ENCODE results near the gene PLEKHG3. TPM values are rescaled to one million over a fixed set of nuclear protein-coding genes. Genes with fewer than 3 reads are reported as not detected.
A peak's percentile ranks its signal among the peaks of the same experiment; 100 is the strongest.

Gene PLEKHG3
- total RNA-seq, 5 donors from 2014 or later (not counting 1 experiment from before 2014, with no cell fraction given): 12.4 to 58.2 (median 27.3) TPM

DNA sequence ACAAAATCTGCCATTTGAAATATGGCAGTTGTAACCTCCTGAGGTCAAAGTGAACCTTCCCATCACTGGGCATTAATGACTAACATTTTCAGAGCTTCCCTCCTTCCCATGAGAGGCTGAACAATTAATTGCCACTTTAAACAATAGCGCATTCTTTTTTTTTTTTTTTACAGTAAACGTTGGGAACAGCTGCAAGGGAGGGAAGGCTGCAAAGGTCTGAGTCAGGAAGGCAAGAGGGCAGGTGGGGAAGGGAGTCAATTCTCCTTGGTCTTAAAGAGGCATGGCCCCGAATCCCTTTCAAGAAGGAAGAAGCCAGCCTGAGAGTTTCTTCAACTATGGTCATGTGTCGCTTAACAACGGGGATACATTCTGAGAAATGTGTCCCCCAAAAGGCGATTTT lies 41.0 kb upstream of the PLEKHG3 start:
- H3K9me3 ChIP-seq: no peaks in the 10 kb centered on the region
- H3K9me3 Mint-ChIP-seq: no peaks in the 10 kb centered on the region
- H3K4me1 ChIP-seq (ENCODE audit: control insufficient read depth in 1 of 2, extremely low read depth in 1 of 2, insufficient read depth in 2 of 2, low read length in 2 of 2): peaks cover 0 to 6% of the 10 kb centered on the region in 2 experiments
- no peak overlapping the region for H3K4me3 Mint-ChIP-seq
- no peak overlapping the region for H3K4me3 ChIP-seq (ENCODE audit: control insufficient read depth in 1 of 2, extremely low read depth in 1 of 2, low read length in 1 of 2)
- no peak for ATAC-seq (replicated peaks in 1 of 4)
- H3K36me3 Mint-ChIP-seq: no peaks in the 10 kb centered on the region
- no peak overlapping the region for H3K27ac Mint-ChIP-seq
- 100% methylated on average over 2 of the region's 6 CpGs for WGBS (ENCODE audit: insufficient coverage)
- DNase-seq: no peak
- no peaks in the 10 kb centered on the region for H3K36me3 ChIP-seq (ENCODE audit: control insufficient read depth in 2 of 2, extremely low read depth in 1 of 2, insufficient read depth in 1 of 2, low read length in 1 of 2)
- H3K4me1 Mint-ChIP-seq: peaks cover 0 to 9% (median 9%) of the 10 kb centered on the region in 3 donors
- ChIA-PET CTCF (interaction anchor here in 1 of 2 donors (0.6 kb wide), 1 partner anchor 229 kb away, joined by 3 read pairs; no protein-coding TSS in a partner anchor), POLR2A (interaction anchor here in 1 of 2 donors (0.6 kb wide), 1 partner anchor 229 kb away, joined by 4 read pairs; no protein-coding TSS in a partner anchor)
- peaks cover 12 to 22% of the 10 kb centered on the region in 2 donors for H3K27me3 Mint-ChIP-seq
- no peak overlapping the region for H3K27ac ChIP-seq (ENCODE audit: low read length)
- peaks cover 0 to 16% of the 10 kb centered on the region in 2 experiments for H3K27me3 ChIP-seq (replicated peaks in 1 of 2; ENCODE audit: control insufficient read depth in 2 of 2, extremely low read depth in 1 of 2, insufficient read depth in 2 of 2, low read length in 1 of 2)

- WGBS (ENCODE audit: insufficient coverage): no CpG with 5 or more reads among the region's 3 CpGs
- Mint-ChIP-seq H3K27ac (peak overlapping the region in 1 of 2 donors; percentile 66), H3K4me3 (no peak overlapping the region), H3K9me3 (peaks cover 0 to 7% (median 0%) of the 10 kb centered on the region in 3 donors), H3K36me3 (no peaks in the 10 kb centered on the region), H3K27me3 (peaks cover 0 to 3% of the 10 kb centered on the region in 2 donors), H3K4me1 (peaks cover 21 to 32% (median 25%) of the 10 kb centered on the region in 3 donors)
- ChIA-PET POLR2A (no interaction called here), CTCF (interaction anchor here (0.6 to 3.9 kb wide), 9 partner anchors 27 to 398 kb away, joined by 3 to 31 read pairs (median 4); no protein-coding TSS in a partner anchor)
- no peaks in the 10 kb centered on the region for H3K27me3 ChIP-seq (replicated peaks in 1 of 2; ENCODE audit: control insufficient read depth in 2 of 2, extremely low read depth in 1 of 2, insufficient read depth in 2 of 2, low read length in 1 of 2)
- peak overlapping the region; percentile 27 for H3K27ac ChIP-seq (ENCODE audit: low read length)
- ATAC-seq (replicated peaks in 1 of 4): peak; percentile 41 to 62 (median 53)
- H3K4me3 ChIP-seq (ENCODE audit: control insufficient read depth in 1 of 2, extremely low read depth in 1 of 2, low read length in 1 of 2): no peak overlapping the region
- peak in 4 of 35 experiments; percentile 4 to 76 (median 16) for DNase-seq
- no peaks in the 10 kb centered on the region for H3K36me3 ChIP-seq (ENCODE audit: control insufficient read depth in 2 of 2, extremely low read depth in 1 of 2, insufficient read depth in 1 of 2, low read length in 1 of 2)
- no peaks in the 10 kb centered on the region for H3K9me3 ChIP-seq
- peaks cover 12 to 30% of the 10 kb centered on the region in 2 experiments for H3K4me1 ChIP-seq (ENCODE audit: control insufficient read depth in 1 of 2, extremely low read depth in 1 of 2, insufficient read depth in 2 of 2, low read length in 2 of 2)
These were observed 32.6 kb upstream of the PLEKHG3 start for GRCh38 chr14:64671591-64671990.

- H3K27ac ChIP-seq (ENCODE audit: low read length): peak overlapping the region; percentile 69
- DNase-seq (no peak), ATAC-seq (replicated peaks in 1 of 4) (no peak)
- H3K9me3 ChIP-seq: no peaks in the 10 kb centered on the region
- ChIA-PET CTCF (interaction anchor here (0.6 to 3.9 kb wide), 5 partner anchors 91 to 265 kb away, joined by 3 to 31 read pairs (median 5); no protein-coding TSS in a partner anchor), POLR2A (interaction anchor here in 1 of 2 donors (0.8 to 1.0 kb wide), 2 partner anchors 20 to 89 kb away, joined by 3 read pairs; no protein-coding TSS in a partner anchor)
- peaks cover 12 to 30% of the 10 kb centered on the region in 2 experiments for H3K4me1 ChIP-seq (ENCODE audit: control insufficient read depth in 1 of 2, extremely low read depth in 1 of 2, insufficient read depth in 2 of 2, low read length in 2 of 2)
- Mint-ChIP-seq H3K27me3 (no peaks in the 10 kb centered on the region), H3K36me3 (no peaks in the 10 kb centered on the region), H3K9me3 (peaks cover 0 to 7% (median 0%) of the 10 kb centered on the region in 3 donors), H3K27ac (peak overlapping the region; percentile 79 to 86), H3K4me1 (peaks cover 21 to 33% (median 25%) of the 10 kb centered on the region in 3 donors), H3K4me3 (no peak overlapping the region)
- WGBS (ENCODE audit: insufficient coverage): no CpG with 5 or more reads among the region's 8 CpGs
- H3K36me3 ChIP-seq (ENCODE audit: control insufficient read depth in 2 of 2, extremely low read depth in 1 of 2, insufficient read depth in 1 of 2, low read length in 1 of 2): no peaks in the 10 kb centered on the region
- no peak overlapping the region for H3K4me3 ChIP-seq (ENCODE audit: control insufficient read depth in 1 of 2, extremely low read depth in 1 of 2, low read length in 1 of 2)
- H3K27me3 ChIP-seq (replicated peaks in 1 of 2; ENCODE audit: control insufficient read depth in 2 of 2, extremely low read depth in 1 of 2, insufficient read depth in 2 of 2, low read length in 1 of 2): peaks cover 0 to 7% of the 10 kb centered on the region in 2 experiments
These were observed 30.9 kb upstream of the PLEKHG3 start for GRCh38 chr14:64673316-64673715.

GRCh38 chr14:64673748-64674147 lies 30.5 kb upstream of the PLEKHG3 start:
- Histone ChIP-seq H3K36me3 (ENCODE audit: control insufficient read depth in 2 of 2, extremely low read depth in 1 of 2, insufficient read depth in 1 of 2, low read length in 1 of 2) (no peaks in the 10 kb centered on the region), H3K4me3 (ENCODE audit: control insufficient read depth in 1 of 2, extremely low read depth in 1 of 2, low read length in 1 of 2) (no peak overlapping the region), H3K9me3 (no peaks in the 10 kb centered on the region), H3K27ac (ENCODE audit: low read length) (peak overlapping the region; percentile 69), H3K27me3 (replicated peaks in 1 of 2; ENCODE audit: control insufficient read depth in 2 of 2, extremely low read depth in 1 of 2, insufficient read depth in 2 of 2, low read length in 1 of 2) (peaks cover 0 to 7% of the 10 kb centered on the region in 2 experiments), H3K4me1 (ENCODE audit: control insufficient read depth in 1 of 2, extremely low read depth in 1 of 2, insufficient read depth in 2 of 2, low read length in 2 of 2) (peaks cover 12 to 30% of the 10 kb centered on the region in 2 experiments)
- peak; percentile 7 to 74 (median 49) for DNase-seq
- Mint-ChIP-seq H3K27me3 (no peaks in the 10 kb centered on the region), H3K27ac (peak overlapping the region; percentile 79 to 86), H3K9me3 (peaks cover 0 to 7% (median 0%) of the 10 kb centered on the region in 3 donors), H3K4me3 (no peak overlapping the region), H3K4me1 (peaks cover 21 to 33% (median 25%) of the 10 kb centered on the region in 3 donors), H3K36me3 (no peaks in the 10 kb centered on the region)
- POLR2A ChIA-PET: no interaction called here
- ATAC-seq (replicated peaks in 1 of 4): peak in 3 of 4 experiments; percentile 67 to 87 (median 69)
- 6% methylated on average over 2 of the region's 6 CpGs for WGBS (ENCODE audit: insufficient coverage)
- CTCF ChIA-PET: interaction anchor here (0.6 to 3.9 kb wide), 8 partner anchors 13 to 265 kb away, joined by 3 to 31 read pairs (median 4); no protein-coding TSS in a partner anchor

DNA sequence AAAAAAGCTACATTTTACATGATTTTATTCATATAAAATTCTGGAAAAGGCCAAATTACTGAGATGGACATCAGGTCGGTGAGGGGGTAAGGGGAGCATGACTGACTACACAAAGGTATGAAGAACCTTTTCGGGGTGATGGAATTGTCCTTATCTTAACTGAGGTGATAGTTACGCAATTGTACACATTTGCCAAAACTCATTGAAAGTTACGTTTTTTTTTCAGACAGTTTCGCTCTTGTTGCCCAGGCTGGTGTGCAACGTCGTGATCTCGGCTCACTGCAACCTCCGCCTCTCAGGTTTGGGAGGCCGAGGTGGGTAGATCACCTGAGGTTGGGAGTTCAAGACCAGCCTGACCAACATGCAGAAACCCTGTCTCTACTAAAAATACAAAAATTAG lies 29.4 kb upstream of the PLEKHG3 start:
- no peak overlapping the region for H3K27ac ChIP-seq (ENCODE audit: low read length)
- H3K9me3 ChIP-seq: no peaks in the 10 kb centered on the region
- H3K36me3 Mint-ChIP-seq: no peaks in the 10 kb centered on the region
- H3K4me3 ChIP-seq (ENCODE audit: control insufficient read depth in 1 of 2, extremely low read depth in 1 of 2, low read length in 1 of 2): no peak overlapping the region
- peaks cover 0 to 7% (median 0%) of the 10 kb centered on the region in 3 donors for H3K9me3 Mint-ChIP-seq
- 96% methylated on average over 7 of the region's 10 CpGs for WGBS (ENCODE audit: insufficient coverage)
- peaks cover 12 to 30% of the 10 kb centered on the region in 2 experiments for H3K4me1 ChIP-seq (ENCODE audit: control insufficient read depth in 1 of 2, extremely low read depth in 1 of 2, insufficient read depth in 2 of 2, low read length in 2 of 2)
- H3K27me3 Mint-ChIP-seq: no peaks in the 10 kb centered on the region
- DNase-seq: no peak
- H3K27me3 ChIP-seq (replicated peaks in 1 of 2; ENCODE audit: control insufficient read depth in 2 of 2, extremely low read depth in 1 of 2, insufficient read depth in 2 of 2, low read length in 1 of 2): peaks cover 0 to 7% of the 10 kb centered on the region in 2 experiments
- no peak for ATAC-seq (replicated peaks in 1 of 4)
- CTCF ChIA-PET: interaction anchor here in 1 of 2 donors (0.6 to 1.5 kb wide), 2 partner anchors 217 to 887 kb away, joined by 3 read pairs; no protein-coding TSS in a partner anchor
- H3K27ac Mint-ChIP-seq: no peak overlapping the region
- no peak overlapping the region for H3K4me3 Mint-ChIP-seq
- peaks cover 21 to 33% (median 25%) of the 10 kb centered on the region in 3 donors for H3K4me1 Mint-ChIP-seq
- no peaks in the 10 kb centered on the region for H3K36me3 ChIP-seq (ENCODE audit: control insufficient read depth in 2 of 2, extremely low read depth in 1 of 2, insufficient read depth in 1 of 2, low read length in 1 of 2)
- POLR2A ChIA-PET: interaction anchor here in 1 of 2 donors (0.5 kb wide), 1 partner anchor 170 kb away, joined by 3 read pairs; no protein-coding TSS in a partner anchor

GRCh38 chr14:64675312-64675711 lies 28.9 kb upstream of the PLEKHG3 start:
- Mint-ChIP-seq H3K36me3 (no peaks in the 10 kb centered on the region), H3K27ac (no peak overlapping the region), H3K9me3 (peaks cover 0 to 7% (median 0%) of the 10 kb centered on the region in 3 donors), H3K4me1 (peaks cover 21 to 33% (median 25%) of the 10 kb centered on the region in 3 donors), H3K4me3 (no peak overlapping the region), H3K27me3 (no peaks in the 10 kb centered on the region)
- 85% methylated on average over 2 of the region's 3 CpGs for WGBS (ENCODE audit: insufficient coverage)
- POLR2A ChIA-PET: interaction anchor here in 1 of 2 donors (0.5 kb wide), 1 partner anchor 170 kb away, joined by 3 read pairs; no protein-coding TSS in a partner anchor
- H3K9me3 ChIP-seq: no peaks in the 10 kb centered on the region
- no peaks in the 10 kb centered on the region for H3K36me3 ChIP-seq (ENCODE audit: control insufficient read depth in 2 of 2, extremely low read depth in 1 of 2, insufficient read depth in 1 of 2, low read length in 1 of 2)
- no peak overlapping the region for H3K27ac ChIP-seq (ENCODE audit: low read length)
- peaks cover 0 to 7% of the 10 kb centered on the region in 2 experiments for H3K27me3 ChIP-seq (replicated peaks in 1 of 2; ENCODE audit: control insufficient read depth in 2 of 2, extremely low read depth in 1 of 2, insufficient read depth in 2 of 2, low read length in 1 of 2)
- DNase-seq (no peak), ATAC-seq (replicated peaks in 1 of 4) (no peak)
- H3K4me3 ChIP-seq (ENCODE audit: control insufficient read depth in 1 of 2, extremely low read depth in 1 of 2, low read length in 1 of 2): no peak overlapping the region
- CTCF ChIA-PET: interaction anchor here in 1 of 2 donors (0.6 to 1.5 kb wide), 2 partner anchors 216 to 886 kb away, joined by 3 read pairs; no protein-coding TSS in a partner anchor
- peaks cover 12 to 30% of the 10 kb centered on the region in 2 experiments for H3K4me1 ChIP-seq (ENCODE audit: control insufficient read depth in 1 of 2, extremely low read depth in 1 of 2, insufficient read depth in 2 of 2, low read length in 2 of 2)
